Peyer's patch (tissue), 4 donors: ENCODE measurements around the gene SAAL1.

Experiments
- CTCF ChIP-seq, 6 experiments: fragments of 450-650 bp in 4 of 6; fragments of 200-600 bp in 2 of 6; sonication (generic) in 1 of 6; IDR thresholded peaks; one replicate each; pipeline ENCODE4 v1.5.1; 2017 to 2019; ENCODE audit warnings: antibody characterized with exemption in 6 of 6, mild to moderate bottlenecking in 3 of 6, moderate library complexity in 1 of 6
- POLR2A ChIP-seq, 2 donors: fragments of 450-650 bp; IDR thresholded peaks; one replicate each; pipeline ENCODE4 v1.5.1; 2017; ENCODE audit warnings: antibody characterized with exemption in 2 of 2, mild to moderate bottlenecking in 2 of 2, moderate library complexity in 2 of 2

- TF ChIP-seq CTCF (IDR thresholded peaks at IDR 0.05) (no peak), POLR2A (IDR thresholded peaks at IDR 0.05) (no peak)
Observed at GRCh38 chr11:18071098-18071705, 34.7 kb downstream of the SAAL1 start.
